HG03045 (cell line): ENCODE data around the gene DYNC1LI1.
A peak's percentile ranks its signal among the peaks of the same experiment; 100 is the strongest.

Experiments used
- ATAC-seq: cut with Tn5 transposase; IDR thresholded peaks from one replicate; pipeline ENCODE4 v1.9.1; 2021; ENCODE audit warnings: mild to moderate bottlenecking, moderate library complexity; ENCODE audit not compliant: unreplicated experiment

Gene DYNC1LI1

DNA sequence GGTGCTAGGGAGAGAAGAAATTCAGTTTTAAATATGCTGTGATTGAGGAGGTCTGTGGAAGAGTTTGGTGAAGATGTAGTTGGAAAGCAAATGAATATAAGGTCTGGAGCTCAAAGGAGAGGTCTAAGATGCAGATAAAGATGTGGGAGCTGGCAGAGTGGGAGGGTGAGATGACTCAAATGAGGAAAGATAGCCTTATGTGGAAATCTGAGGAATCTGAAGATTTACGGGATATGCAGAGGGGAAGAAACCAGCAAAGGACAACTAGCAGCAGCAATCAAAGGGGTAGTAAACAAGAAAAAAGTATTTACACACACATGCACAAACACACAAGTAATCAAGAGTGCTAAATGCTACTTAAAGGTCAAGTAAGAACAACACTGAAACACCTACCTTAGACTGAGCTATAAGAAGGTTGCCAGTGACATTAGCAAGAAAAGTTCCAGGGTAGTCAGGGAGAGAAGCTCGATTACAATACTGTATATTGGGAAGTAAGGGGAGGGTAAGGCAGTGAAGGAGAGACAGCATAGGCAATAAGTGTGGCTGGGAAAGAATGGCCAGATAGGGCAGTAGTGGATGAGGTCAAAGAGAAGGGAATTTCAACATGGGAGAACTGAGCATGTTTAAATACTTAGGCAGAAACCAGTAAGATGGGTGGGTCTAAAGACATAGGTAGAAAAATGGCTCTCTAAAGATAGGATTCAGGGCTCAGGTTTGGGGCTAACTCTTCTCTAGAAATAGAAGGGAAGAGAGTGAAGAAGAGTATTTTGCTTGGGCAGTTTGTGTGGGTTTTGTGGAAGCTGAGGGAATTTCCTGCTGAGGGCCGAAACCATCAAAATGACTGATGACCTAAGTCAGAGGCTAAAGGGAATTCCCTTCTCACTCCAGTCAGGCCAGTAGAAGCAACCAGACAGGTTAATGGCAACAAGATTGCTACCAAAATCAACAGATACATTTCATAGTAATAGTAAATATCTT, 76.9 kb downstream of the DYNC1LI1 start:
- peak; percentile 80 for ATAC-seq

DNA sequence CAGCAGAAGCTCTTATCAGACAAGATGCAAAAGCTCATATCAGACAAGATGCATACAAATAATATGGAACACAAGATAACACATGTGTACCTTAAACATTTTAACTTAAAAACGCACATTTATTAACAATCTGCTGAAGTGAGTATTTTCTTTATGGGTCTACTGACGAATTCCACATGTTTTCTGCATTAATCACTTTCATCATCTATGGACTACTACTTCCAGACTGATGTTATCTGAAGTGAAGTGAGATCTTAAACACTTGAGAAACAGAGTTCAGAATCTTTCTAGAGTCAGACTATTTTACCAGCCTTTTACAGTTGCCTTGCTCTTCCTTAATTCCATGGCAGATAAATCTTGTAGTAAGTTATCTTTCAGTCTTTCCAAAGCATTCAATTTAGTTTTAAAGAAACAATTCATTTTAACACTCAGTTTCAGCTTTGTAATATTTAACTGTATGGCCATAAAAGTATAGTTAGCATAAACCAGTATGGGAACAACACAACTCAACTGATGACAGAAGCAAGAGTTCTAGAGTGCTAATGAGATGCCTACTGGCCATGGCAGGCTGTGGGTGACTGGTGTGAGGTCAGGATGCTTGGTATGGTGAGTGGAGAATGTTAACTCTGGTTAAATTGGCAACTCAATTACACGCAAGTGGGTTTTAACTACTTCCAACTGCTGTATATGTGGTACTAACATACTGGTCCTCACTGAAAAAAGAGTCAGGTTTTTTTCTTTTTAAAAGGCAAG, 77.8 kb downstream of the DYNC1LI1 start:
- ATAC-seq: no peak

DNA sequence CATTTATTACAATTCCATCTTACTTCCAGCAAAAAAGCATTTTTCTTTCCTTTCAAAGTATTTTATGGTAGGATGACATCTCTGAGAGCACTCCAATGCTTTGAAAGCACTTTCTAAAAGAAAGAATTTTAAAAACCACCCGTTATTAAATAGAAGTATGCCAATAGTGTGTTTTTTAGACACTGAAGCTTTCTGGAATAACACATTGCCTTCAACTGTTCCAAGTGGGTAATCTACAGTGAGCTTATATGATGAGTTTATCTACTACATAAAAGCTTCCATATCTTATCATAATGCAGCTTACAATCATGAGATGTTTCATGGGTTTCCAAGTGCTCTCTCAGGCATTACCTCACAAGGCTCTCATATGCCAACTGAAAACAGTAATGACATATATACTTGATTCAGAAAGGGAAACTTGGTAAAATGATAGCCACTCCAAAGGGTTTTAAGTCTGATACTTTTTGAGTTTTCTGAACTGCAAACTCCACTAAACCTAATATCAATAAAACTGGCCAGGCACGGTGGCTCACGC, 82.1 kb downstream of the DYNC1LI1 start:
- no peak for ATAC-seq

DNA sequence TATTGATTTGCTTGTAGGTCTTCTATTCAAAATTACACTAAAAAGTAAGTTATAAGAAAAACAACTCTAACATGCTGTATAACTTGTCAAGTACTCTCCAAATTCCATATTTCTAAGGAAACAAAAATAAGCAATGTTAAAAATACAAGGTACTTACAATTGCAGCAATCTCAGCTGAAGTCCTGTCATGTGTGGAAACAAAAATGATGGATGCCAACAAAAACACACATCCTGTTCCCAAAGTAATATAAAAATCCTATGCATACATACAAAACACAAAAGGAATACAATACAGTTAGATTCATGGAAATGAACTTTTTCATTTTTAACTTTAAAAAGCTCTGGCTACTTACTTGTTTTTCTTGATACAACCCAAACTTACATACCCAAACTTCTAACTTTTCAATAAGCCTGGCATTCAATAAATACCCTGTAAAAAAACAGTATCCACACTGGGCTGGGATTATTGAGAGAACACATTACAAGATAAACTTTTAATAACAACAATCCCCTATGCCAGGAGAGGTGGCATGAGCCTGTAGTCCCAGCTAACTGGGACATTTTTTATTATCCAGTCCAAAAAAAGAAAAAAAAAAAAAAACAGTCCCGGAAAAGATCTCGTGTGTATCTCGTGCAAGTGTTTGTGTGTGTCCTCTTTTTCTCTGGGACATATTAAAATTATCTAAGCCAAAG, 82.7 kb downstream of the DYNC1LI1 start:
- ATAC-seq: no peak

DNA sequence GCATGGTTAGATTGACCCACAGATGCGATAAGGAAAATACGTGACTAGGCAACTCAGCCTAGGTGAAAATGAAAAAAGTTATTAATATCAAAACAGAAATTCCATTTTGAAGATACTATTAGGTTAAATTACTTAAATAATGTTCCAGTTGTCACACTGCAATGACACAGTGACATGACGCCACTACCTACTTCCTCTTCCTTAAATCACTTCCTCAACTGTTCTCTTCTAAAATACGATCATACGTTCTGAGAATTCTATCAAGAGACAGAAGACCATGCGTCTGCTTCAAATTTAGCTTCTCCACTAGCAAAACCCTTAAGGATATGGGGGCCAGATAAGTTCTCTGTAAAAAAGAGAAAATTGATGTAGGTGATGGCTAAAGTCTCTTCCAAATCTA, 86.2 kb downstream of the DYNC1LI1 start:
- no peak for ATAC-seq

DNA sequence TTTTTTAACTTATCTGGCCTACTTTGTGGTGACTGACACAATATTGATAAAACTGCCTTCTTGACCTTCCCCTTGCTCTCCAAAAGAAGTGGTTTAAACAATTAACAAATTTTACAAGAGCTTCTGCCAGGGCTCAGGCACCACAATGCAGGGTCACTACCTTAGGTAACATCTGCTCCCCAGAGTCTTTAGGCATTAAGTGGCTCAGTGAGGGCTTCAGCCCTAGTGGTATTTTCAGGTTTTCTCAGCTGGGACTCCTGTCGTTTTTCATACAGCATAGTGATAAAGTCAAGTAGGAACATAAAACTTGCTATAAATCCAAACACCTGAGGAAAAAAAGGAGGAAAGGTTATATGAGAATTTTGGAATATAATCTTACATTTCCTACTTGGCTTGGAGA, 86.9 kb downstream of the DYNC1LI1 start:
- no peak for ATAC-seq

DNA sequence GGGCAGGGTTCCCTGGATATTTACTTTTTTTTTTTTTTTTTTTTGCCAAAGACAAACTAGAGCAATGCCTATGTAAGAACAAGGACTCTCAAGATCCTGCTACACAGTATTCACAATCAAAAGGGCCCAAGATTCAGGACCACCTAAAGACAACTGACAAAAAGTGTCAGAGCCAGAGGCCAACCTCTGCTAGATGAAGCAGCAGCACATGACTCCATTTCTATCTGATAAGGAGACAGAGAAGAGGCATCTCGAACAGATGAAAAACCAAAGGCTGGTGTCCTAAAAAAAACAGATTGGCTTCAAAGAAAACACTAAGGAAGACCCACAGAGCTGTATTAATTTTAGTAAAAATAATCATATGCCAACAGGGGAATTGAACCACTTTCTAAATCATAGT, 88.0 kb downstream of the DYNC1LI1 start:
- no peak for ATAC-seq

DNA sequence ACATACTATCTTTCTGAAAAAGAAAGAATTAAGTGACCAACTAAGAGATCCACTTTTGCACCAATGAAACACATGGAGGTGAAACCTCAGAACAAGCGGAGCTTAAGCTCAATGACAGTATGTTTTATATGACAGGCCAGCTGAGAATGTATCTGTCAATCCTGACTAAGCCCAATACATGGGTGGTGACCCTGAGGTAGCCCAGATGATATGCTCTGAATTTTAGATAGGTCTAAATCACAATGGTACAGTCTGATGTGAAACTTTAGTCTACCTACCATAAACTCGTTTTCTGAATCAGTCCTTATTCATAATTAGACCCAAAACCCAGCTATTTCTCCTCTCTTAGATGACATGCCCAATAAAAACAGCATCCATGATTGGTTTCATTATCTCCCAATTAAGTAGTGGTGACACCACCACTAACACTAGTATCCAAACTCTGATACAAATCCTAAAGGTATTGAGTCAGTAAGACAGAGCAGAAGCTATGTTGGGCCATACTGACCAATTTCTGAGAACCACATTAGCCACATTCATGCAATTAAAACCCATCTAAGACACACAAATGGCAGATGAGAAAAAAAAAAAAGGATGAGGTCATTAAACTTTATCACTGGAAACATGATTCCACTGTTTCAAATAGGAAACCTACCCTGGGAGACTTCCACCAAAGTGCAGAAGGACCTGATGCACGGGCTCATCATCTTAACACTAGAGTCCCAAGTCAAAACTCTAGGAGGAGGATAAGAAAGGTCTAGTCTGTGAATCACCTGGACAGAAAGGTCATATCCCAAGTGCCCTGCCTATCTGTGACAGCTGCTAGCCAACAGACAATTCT, 88.6 kb downstream of the DYNC1LI1 start:
- ATAC-seq: no peak

DNA sequence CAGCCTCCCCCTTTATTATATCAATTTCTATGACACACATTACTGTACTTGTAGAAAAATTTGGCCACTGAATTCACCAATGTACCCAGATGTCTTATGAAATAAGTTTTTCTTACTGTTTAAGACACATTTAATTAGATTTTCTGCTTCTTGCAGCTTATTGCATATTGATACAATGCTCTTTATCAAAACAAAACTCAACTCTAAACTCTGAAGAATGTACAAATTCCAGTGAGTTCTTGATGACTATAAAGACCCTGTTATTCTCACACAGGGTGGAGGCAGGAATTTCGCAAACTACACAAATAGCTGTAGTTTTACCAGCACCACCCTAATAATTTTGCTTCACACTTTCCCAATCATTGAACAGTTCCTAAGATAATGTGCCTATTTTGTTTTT, 90.1 kb downstream of the DYNC1LI1 start:
- no peak for ATAC-seq
